Measurements from ENCODE around the gene ISLR2.
A peak's percentile ranks its signal among the peaks of the same experiment; 100 is the strongest.
"Not testable (repeated sequence)": the region's sequence is repeated elsewhere in the genome, so short reads cannot be mapped to it uniquely, and the experiment has no call there.

The ISLR2 gene

DNA sequence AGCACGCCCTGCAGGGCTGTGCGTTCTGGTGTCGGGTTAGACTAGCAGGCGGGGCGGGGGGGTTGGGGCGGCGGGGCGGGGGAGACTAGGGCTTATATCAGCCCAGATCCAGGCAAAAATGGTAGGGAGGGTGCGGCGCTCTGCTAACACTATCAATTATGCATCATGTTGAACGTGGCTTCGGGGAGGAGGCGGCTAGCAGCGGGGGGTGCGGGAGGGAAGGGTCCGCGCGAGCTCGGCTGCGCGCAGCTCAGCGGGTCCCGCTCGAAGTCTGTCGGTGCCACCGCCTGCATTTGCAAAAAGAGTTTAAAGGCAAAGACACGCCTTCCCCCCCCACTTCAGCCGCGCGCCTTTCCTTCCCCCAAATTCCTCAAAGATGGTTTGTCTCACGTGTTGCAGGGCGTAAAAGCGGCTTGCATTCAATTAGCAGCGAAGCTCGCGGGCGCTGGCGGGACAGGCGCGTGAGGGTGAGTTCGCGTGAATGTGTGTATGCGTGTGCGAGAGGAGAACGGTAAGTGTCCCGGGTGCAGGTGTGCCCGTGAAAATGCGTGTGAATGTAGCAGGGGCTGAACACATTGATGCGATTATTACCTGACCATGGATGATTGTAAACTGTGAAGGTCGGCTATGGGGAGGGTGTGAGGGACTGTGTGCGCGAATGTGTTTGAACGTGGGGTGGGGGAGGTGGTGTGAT lies at the start of gene ISLR2 (continued):
- TF ChIP-seq ZNF341 (tag by site-specific recombination; IDR thresholded peaks at IDR 0.05; ENCODE audit: low read depth) (peak; percentile 43), BCL11B (tag by site-specific recombination; IDR thresholded peaks at IDR 0.05; ENCODE audit: low read depth) (no peak), ZBTB26 (tag by site-specific recombination; optimal IDR thresholded peaks at IDR 0.05) (peak; percentile 81), GLIS2 (tag by site-specific recombination; IDR thresholded peaks at IDR 0.05) (peak; percentile 36; the same call in 1 of the 2 replicates)

GRCh38 chr15:74082450-74082849 lies 47.9 kb upstream of the ISLR2 start, which contains the start of gene GOLGA6A:
Gene GOLGA6A (minus strand): TSS chr15:74082550. CDS start chr15:74082509, 41 bp downstream.
- POLR2A ChIA-PET = not testable (repeated sequence)

GRCh38 chr15:74094567-74094966 lies 35.8 kb upstream of the ISLR2 start:
- H3K4me3 ChIP-seq (ENCODE audit: low read depth, low read length); POLR2A ChIA-PET; H3K4me1 ChIP-seq (ENCODE audit: control insufficient read depth, insufficient read depth, low read length); H3K27ac ChIP-seq (ENCODE audit: extremely low read depth, low read depth, low read length); H3K9me3 ChIP-seq (ENCODE audit: control insufficient read depth, insufficient read depth, low read depth, low read length); CTCF ChIA-PET; H3K36me3 ChIP-seq (ENCODE audit: control insufficient read depth in 2 of 2, insufficient read depth in 1 of 2, low read length in 2 of 2): not testable (repeated sequence)

More at GRCh38 chr15:74082450-74082849, 47.9 kb upstream of the ISLR2 start, which contains the start of gene GOLGA6A:
- H3K9me3 ChIP-seq (ENCODE audit: control insufficient read depth, insufficient read depth, low read depth, low read length); H3K4me1 ChIP-seq (ENCODE audit: control insufficient read depth, insufficient read depth, low read length); H3K27ac ChIP-seq (ENCODE audit: extremely low read depth, low read depth, low read length); H3K36me3 ChIP-seq (ENCODE audit: control insufficient read depth in 2 of 2, insufficient read depth in 1 of 2, low read length in 2 of 2); CTCF ChIA-PET; H3K4me3 ChIP-seq (ENCODE audit: low read depth, low read length): not testable (repeated sequence)

- H3K36me3 ChIP-seq (ENCODE audit: control insufficient read depth in 2 of 2, insufficient read depth in 1 of 2, low read length in 2 of 2); H3K9me3 ChIP-seq (ENCODE audit: control insufficient read depth, insufficient read depth, low read depth, low read length); POLR2A ChIA-PET; H3K4me3 ChIP-seq (ENCODE audit: low read depth, low read length); H3K4me1 ChIP-seq (ENCODE audit: control insufficient read depth, insufficient read depth, low read length); CTCF ChIA-PET; H3K27ac ChIP-seq (ENCODE audit: extremely low read depth, low read depth, low read length): not testable (repeated sequence)
These were observed 34.8 kb upstream of the ISLR2 start for GRCh38 chr15:74095610-74096009.

DNA sequence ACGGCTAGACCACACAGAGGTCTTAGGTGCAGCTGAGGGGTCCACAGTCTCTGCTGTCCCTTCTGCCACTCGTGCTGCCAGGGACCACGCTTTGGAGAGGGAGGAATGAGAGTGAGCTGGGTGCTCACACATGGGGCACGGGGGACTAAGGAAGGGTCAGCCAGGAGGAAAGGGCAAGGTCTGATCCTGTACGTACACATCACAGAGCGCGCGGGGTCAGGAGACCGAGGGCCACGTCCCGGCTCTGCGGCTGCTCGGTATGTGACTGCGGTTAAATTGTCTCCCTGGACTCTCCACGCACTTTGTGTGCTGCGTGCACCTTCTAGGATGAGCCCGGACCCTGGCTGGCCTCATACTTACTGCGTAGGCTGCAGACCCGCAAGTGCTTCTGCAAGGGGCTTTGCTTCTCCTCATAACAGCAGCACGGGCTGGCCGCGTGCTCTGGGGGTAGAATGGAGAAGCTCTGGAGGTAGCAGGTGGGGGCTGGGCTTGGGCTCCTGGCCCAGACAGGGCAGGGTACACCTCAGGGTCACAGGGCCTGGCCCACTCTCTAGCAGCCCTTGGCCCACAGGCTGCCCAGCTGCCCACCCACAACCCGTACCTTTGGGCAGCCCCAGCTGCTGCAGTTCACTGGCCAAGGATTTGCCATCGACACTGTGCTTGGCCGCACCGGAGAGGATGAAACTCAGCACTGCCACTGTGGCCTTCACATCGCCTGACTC lies 33.5 kb upstream of the ISLR2 start:
- H3K4me3 ChIP-seq (ENCODE audit: low read depth, low read length); H3K36me3 ChIP-seq (ENCODE audit: control insufficient read depth in 2 of 2, insufficient read depth in 1 of 2, low read length in 2 of 2); H3K4me1 ChIP-seq (ENCODE audit: control insufficient read depth, insufficient read depth, low read length); H3K9me3 ChIP-seq (ENCODE audit: control insufficient read depth, insufficient read depth, low read depth, low read length); H3K27ac ChIP-seq (ENCODE audit: extremely low read depth, low read depth, low read length); CTCF ChIA-PET; POLR2A ChIA-PET: not testable (repeated sequence)

GRCh38 chr15:74099963-74100733 lies 30.2 kb upstream of the ISLR2 start:
- H3K27ac ChIP-seq (ENCODE audit: extremely low read depth, low read depth, low read length); H3K36me3 ChIP-seq (ENCODE audit: control insufficient read depth in 2 of 2, insufficient read depth in 1 of 2, low read length in 2 of 2); CTCF ChIA-PET; POLR2A ChIA-PET; H3K4me1 ChIP-seq (ENCODE audit: control insufficient read depth, insufficient read depth, low read length); H3K9me3 ChIP-seq (ENCODE audit: control insufficient read depth, insufficient read depth, low read depth, low read length): not testable (repeated sequence)
- H3K4me3 ChIP-seq (ENCODE audit: low read depth, low read length) = peak overlapping the region; percentile 31
- 0 out of 2 replicates have a peak, but pooled peaks have one; percentile 59 for TF ChIP-seq ZFP69B (tag by site-specific recombination; IDR thresholded peaks at IDR 0.05)
- TF ChIP-seq WT1 (tag by site-specific recombination; IDR thresholded peaks at IDR 0.05) = peak; percentile 41; the same call in 1 of the 2 replicates
- TF ChIP-seq, protein P1, sequence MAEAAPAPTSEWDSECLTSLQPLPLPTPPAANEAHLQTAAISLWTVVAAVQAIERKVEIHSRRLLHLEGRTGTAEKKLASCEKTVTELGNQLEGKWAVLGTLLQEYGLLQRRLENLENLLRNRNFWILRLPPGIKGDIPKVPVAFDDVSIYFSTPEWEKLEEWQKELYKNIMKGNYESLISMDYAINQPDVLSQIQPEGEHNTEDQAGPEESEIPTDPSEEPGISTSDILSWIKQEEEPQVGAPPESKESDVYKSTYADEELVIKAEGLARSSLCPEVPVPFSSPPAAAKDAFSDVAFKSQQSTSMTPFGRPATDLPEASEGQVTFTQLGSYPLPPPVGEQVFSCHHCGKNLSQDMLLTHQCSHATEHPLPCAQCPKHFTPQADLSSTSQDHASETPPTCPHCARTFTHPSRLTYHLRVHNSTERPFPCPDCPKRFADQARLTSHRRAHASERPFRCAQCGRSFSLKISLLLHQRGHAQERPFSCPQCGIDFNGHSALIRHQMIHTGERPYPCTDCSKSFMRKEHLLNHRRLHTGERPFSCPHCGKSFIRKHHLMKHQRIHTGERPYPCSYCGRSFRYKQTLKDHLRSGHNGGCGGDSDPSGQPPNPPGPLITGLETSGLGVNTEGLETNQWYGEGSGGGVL (tag by site-specific recombination; IDR thresholded peaks at IDR 0.05) = 0 out of 2 replicates have a peak, but pooled peaks have one; percentile 15
- TF ChIP-seq, protein P2, sequence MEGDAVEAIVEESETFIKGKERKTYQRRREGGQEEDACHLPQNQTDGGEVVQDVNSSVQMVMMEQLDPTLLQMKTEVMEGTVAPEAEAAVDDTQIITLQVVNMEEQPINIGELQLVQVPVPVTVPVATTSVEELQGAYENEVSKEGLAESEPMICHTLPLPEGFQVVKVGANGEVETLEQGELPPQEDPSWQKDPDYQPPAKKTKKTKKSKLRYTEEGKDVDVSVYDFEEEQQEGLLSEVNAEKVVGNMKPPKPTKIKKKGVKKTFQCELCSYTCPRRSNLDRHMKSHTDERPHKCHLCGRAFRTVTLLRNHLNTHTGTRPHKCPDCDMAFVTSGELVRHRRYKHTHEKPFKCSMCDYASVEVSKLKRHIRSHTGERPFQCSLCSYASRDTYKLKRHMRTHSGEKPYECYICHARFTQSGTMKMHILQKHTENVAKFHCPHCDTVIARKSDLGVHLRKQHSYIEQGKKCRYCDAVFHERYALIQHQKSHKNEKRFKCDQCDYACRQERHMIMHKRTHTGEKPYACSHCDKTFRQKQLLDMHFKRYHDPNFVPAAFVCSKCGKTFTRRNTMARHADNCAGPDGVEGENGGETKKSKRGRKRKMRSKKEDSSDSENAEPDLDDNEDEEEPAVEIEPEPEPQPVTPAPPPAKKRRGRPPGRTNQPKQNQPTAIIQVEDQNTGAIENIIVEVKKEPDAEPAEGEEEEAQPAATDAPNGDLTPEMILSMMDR (tag by site-specific recombination; IDR thresholded peaks at IDR 0.05) = peak; percentile 72
- peak; percentile 94 for TF ChIP-seq KLF8 (tag by site-specific recombination; IDR thresholded peaks at IDR 0.05)
- TF ChIP-seq PATZ1 (tag by site-specific recombination; IDR thresholded peaks at IDR 0.05) = peak; percentile 68
- 0 out of 2 replicates have a peak, but pooled peaks have one; percentile 48 for TF ChIP-seq ZNF76 (tag by site-specific recombination; IDR thresholded peaks at IDR 0.05; ENCODE audit: borderline replicate concordance, low read depth)
- peak; percentile 66 for TF ChIP-seq ZBTB21 (tag by site-specific recombination; IDR thresholded peaks at IDR 0.05)

All from HEK293 (cell line).